Embryonic facial prominence (tissue), 1 donor: Measurements from ENCODE around the gene NLRP13.

ENCODE experiments used
- DNase-seq: peaks from one replicate; pipeline ENCODE4 v3.0.0-alpha.2; 2016; ENCODE audit errors: extremely low spot score

Gene NLRP13

GRCh38 chr19:55902080-55902751, 29.9 kb downstream of the NLRP13 start:
- DNase-seq = no peak

- no peak for DNase-seq
Observed at GRCh38 chr19:55901369-55902079, 30.6 kb downstream of the NLRP13 start.

GRCh38 chr19:55898911-55899310, 33.2 kb downstream of the NLRP13 start:
- no peak for DNase-seq

- no peak for DNase-seq
Observed at GRCh38 chr19:55882626-55883025, 49.5 kb downstream of the NLRP13 start.

- no peak for DNase-seq
Observed at GRCh38 chr19:55877211-55877610, 54.9 kb downstream of the NLRP13 start.

GRCh38 chr19:55870736-55871135, 61.4 kb downstream of the NLRP13 start:
- DNase-seq = no peak

- no peak for DNase-seq
Observed at GRCh38 chr19:55867101-55867500, 65.0 kb downstream of the NLRP13 start.

GRCh38 chr19:55866521-55866920, 65.6 kb downstream of the NLRP13 start:
- no peak for DNase-seq

GRCh38 chr19:55858969-55859368, 73.2 kb downstream of the NLRP13 start:
- DNase-seq = no peak

- no peak for DNase-seq
Observed at GRCh38 chr19:55858401-55858800, 73.7 kb downstream of the NLRP13 start.

GRCh38 chr19:55857974-55858373, 74.2 kb downstream of the NLRP13 start:
- no peak for DNase-seq

- no peak for DNase-seq
Observed at GRCh38 chr19:55857149-55857548, 75.0 kb downstream of the NLRP13 start.

- no peak for DNase-seq
Observed at GRCh38 chr19:55855160-55855559, 77.0 kb downstream of the NLRP13 start.
